Measurements from ENCODE around the gene TREH.

The TREH gene

GRCh38 chr11:118662401-118663271 is 16.8 kb downstream of the TREH start:
- DNase-seq, result peak; percentile 51

GRCh38 chr11:118661425-118662301 is 17.8 kb downstream of the TREH start:
- DNase-seq, result peak; percentile 48

GRCh38 chr11:118660681-118661424 is 18.6 kb downstream of the TREH start:
- DNase-seq, result peak; percentile 54

- peak; percentile 60 for DNase-seq
Measured at GRCh38 chr11:118659953-118660680, 19.3 kb downstream of the TREH start.

GRCh38 chr11:118659314-118659952 is 20.0 kb downstream of the TREH start:
- DNase-seq, result peak; percentile 94

GRCh38 chr11:118658429-118659313 is 20.8 kb downstream of the TREH start:
- no peak for DNase-seq

GRCh38 chr11:118657709-118658428 is 21.6 kb downstream of the TREH start:
- no peak for DNase-seq

GRCh38 chr11:118657238-118657637 is 22.2 kb downstream of the TREH start:
- DNase-seq, result no peak

- peak; percentile 47 for DNase-seq
Measured at GRCh38 chr11:118656563-118657165, 22.8 kb downstream of the TREH start.

GRCh38 chr11:118655486-118656190 is 23.8 kb downstream of the TREH start:
- no peak for DNase-seq

GRCh38 chr11:118653684-118654390 is 25.6 kb downstream of the TREH start:
- DNase-seq, result no peak

- no peak for DNase-seq
Measured at GRCh38 chr11:118652681-118653181, 26.7 kb downstream of the TREH start.

GRCh38 chr11:118651820-118652219 is 27.6 kb downstream of the TREH start:
- DNase-seq, result no peak

GRCh38 chr11:118650366-118650765 is 29.1 kb downstream of the TREH start:
- DNase-seq, result no peak

- no peak for DNase-seq
Measured at GRCh38 chr11:118649941-118650340, 29.5 kb downstream of the TREH start.

GRCh38 chr11:118648291-118648690 is 31.2 kb downstream of the TREH start:
- DNase-seq, result no peak

GRCh38 chr11:118646393-118646792 is 33.1 kb downstream of the TREH start:
- DNase-seq, result no peak
